ENCODE results near the gene FAIM. TPM values are rescaled to one million over a fixed set of nuclear protein-coding genes. Genes with fewer than 3 reads are reported as not detected.

Gene FAIM
- total RNA-seq, 2 donors from 2014 or later, result 11.1 to 20.6 TPM

DNA sequence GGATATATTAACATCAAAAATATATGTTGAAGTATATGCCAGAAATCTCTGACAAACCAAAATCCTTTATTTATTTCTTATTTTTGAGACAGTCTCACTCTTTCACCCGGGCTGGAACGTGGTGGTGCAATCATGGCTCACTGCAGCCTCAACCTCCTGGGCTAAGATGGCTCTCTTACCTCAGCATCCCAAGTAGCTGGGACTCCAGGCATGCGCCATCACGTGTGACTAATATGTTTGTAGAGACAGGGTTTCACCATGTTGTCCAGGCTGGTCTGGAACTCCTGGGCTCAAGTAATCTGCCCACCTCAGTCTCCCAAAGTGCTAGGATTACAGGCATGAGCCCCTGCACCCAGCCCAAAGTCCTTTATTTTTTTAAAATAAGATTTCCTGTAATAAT is 11.9 kb downstream of the FAIM start:
- Histone ChIP-seq H3K9me3 (no peaks in the 10 kb centered on the region), H3K27ac (no peak overlapping the region), H3K4me3 (no peak overlapping the region), H3K4me1 (ENCODE audit: control insufficient read depth in 1 of 2, low read depth in 2 of 2) (no peaks in the 10 kb centered on the region), H3K27me3 (replicated peaks; ENCODE audit: insufficient read depth) (no peaks in the 10 kb centered on the region), H3K36me3 (no peaks in the 10 kb centered on the region)
- TF ChIP-seq, protein P1, sequence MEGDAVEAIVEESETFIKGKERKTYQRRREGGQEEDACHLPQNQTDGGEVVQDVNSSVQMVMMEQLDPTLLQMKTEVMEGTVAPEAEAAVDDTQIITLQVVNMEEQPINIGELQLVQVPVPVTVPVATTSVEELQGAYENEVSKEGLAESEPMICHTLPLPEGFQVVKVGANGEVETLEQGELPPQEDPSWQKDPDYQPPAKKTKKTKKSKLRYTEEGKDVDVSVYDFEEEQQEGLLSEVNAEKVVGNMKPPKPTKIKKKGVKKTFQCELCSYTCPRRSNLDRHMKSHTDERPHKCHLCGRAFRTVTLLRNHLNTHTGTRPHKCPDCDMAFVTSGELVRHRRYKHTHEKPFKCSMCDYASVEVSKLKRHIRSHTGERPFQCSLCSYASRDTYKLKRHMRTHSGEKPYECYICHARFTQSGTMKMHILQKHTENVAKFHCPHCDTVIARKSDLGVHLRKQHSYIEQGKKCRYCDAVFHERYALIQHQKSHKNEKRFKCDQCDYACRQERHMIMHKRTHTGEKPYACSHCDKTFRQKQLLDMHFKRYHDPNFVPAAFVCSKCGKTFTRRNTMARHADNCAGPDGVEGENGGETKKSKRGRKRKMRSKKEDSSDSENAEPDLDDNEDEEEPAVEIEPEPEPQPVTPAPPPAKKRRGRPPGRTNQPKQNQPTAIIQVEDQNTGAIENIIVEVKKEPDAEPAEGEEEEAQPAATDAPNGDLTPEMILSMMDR (IDR thresholded peaks at IDR 0.05), result no peak
- DNase-seq (ENCODE audit: low spot score) (no peak), ATAC-seq (ENCODE audit: insufficient number of reproducible peaks, low FRiP score, low read depth) (no peak)

DNA sequence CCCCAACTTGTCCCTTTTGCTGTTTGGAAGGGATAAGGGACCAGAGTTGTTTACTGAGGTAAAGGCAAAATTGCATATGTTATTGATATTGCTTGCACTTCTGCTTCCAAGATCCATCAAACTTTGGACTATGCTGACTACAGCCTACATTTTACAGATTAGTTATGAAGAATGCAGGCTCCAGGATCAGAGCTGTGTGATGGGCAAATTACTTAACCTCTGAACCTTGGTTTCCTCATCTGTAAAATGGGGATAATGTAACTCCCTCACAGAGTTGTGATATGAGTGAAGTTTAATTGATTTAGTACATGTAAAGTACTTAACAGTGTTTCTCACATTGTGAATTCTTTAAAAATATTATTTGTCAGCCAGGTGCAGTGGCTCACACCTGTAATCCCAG is 15.9 kb downstream of the FAIM start:
- no peak overlapping the region for H3K27ac ChIP-seq
- ATAC-seq (ENCODE audit: insufficient number of reproducible peaks, low FRiP score, low read depth) (no peak), DNase-seq (ENCODE audit: low spot score) (no peak)
- no peaks in the 10 kb centered on the region for H3K4me1 ChIP-seq (ENCODE audit: control insufficient read depth in 1 of 2, low read depth in 2 of 2)
- TF ChIP-seq, protein P1 (IDR thresholded peaks at IDR 0.05), result no peak
- no peak overlapping the region for H3K4me3 ChIP-seq
- no peaks in the 10 kb centered on the region for H3K27me3 ChIP-seq (replicated peaks; ENCODE audit: insufficient read depth)
- no peaks in the 10 kb centered on the region for H3K9me3 ChIP-seq
- peaks cover 2% of the 10 kb centered on the region for H3K36me3 ChIP-seq

DNA sequence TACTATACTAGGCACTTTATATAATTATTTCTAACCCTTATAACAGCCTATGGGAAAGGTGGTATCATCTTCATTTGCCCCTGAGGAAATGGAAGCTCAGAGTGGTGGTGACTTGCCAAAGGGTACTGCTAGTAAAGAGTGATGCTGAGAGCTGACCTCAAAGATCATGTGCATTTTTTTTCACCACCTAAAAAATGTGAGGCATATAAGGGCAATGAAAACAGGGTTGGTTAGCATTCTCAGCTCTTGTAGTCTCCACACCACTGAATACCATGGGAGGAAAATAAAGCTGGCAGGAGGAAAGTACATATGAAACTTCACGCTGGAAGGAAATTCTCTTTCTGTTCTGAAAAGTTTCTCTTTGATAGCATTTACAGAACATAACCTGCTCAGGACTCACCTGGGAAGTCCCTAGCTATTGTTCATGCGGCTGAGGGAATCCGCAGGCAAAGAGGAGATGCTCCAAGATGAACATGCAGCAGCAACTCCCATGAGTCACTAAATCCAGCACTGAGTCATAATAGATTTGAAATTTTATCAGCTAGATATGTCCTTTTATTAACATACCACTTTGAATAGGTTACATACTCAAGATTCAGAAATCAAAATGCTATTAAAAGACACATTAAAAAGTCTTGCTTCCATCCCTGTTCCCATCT is 17.3 kb downstream of the FAIM start:
- Histone ChIP-seq H3K9me3 (no peaks in the 10 kb centered on the region), H3K27ac (no peak overlapping the region), H3K27me3 (replicated peaks; ENCODE audit: insufficient read depth) (no peaks in the 10 kb centered on the region), H3K4me1 (ENCODE audit: control insufficient read depth in 1 of 2, low read depth in 2 of 2) (no peaks in the 10 kb centered on the region), H3K4me3 (no peak overlapping the region), H3K36me3 (peaks cover 7% of the 10 kb centered on the region)
- ATAC-seq (ENCODE audit: insufficient number of reproducible peaks, low FRiP score, low read depth) (no peak), DNase-seq (ENCODE audit: low spot score) (no peak)
- TF ChIP-seq, protein P1 (IDR thresholded peaks at IDR 0.05), result no peak

DNA sequence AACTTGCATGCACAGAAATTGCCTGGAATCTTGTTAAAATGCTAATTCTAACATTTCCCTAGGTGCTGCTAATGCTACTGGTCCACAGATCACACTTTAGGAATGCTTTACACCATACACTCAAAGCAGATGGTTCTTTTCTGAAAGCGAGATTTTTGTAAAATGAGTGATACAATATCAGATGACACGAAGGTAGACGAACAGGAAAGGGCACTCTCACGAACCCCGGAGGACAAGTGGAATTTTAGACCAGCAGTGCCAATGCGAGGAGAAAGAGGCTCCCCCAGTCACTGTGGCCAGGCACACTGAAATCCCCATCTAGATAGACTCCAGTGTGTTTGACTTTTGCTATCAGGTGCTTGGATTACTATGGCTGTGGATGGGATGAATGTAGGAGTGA is 21.0 kb downstream of the FAIM start:
- Histone ChIP-seq H3K27ac (no peak overlapping the region), H3K27me3 (replicated peaks; ENCODE audit: insufficient read depth) (no peaks in the 10 kb centered on the region), H3K4me1 (ENCODE audit: control insufficient read depth in 1 of 2, low read depth in 2 of 2) (no peaks in the 10 kb centered on the region), H3K4me3 (no peak overlapping the region), H3K36me3 (peaks cover 10% of the 10 kb centered on the region), H3K9me3 (no peaks in the 10 kb centered on the region)
- ATAC-seq (ENCODE audit: insufficient number of reproducible peaks, low FRiP score, low read depth) (no peak), DNase-seq (ENCODE audit: low spot score) (no peak)
- TF ChIP-seq, protein P1 (IDR thresholded peaks at IDR 0.05), result no peak

DNA sequence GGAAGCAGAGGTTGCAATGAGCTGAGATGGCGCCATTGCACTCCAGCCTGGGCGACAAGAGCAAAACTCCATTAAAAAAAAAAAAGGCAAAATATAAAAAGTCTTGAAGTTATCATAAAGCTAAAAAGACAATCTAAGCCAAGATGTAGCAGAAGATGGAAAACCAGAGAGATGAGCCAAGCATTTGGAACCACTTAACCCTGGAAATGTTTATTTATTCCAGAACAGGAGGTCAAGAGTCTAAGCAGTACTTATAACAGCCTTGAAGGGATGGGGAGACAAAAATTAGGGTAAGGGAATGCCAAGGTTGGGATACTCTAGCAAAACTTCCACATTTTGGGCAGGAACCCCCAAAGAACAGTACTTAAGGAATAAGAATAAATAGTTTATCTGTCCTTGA is 30.1 kb downstream of the FAIM start:
- ATAC-seq (ENCODE audit: insufficient number of reproducible peaks, low FRiP score, low read depth), result no peak
- H3K36me3 ChIP-seq, result no peaks in the 10 kb centered on the region

More for the DNA sequence above, 30.1 kb downstream of the FAIM start:
- no peaks in the 10 kb centered on the region for H3K27me3 ChIP-seq (replicated peaks; ENCODE audit: insufficient read depth)
- H3K9me3 ChIP-seq, result peaks cover 8% of the 10 kb centered on the region
- no peak for DNase-seq (ENCODE audit: low spot score)
- H3K27ac ChIP-seq, result no peak overlapping the region
- no peak overlapping the region for H3K4me3 ChIP-seq
- no peaks in the 10 kb centered on the region for H3K4me1 ChIP-seq (ENCODE audit: control insufficient read depth in 1 of 2, low read depth in 2 of 2)
- TF ChIP-seq, protein P1 (IDR thresholded peaks at IDR 0.05), result no peak

All from thoracic aorta (tissue), 2 donors.